ENCODE measurements around the gene DAZAP2.
"Not testable (repeated sequence)": the region's sequence is repeated elsewhere in the genome, so short reads cannot be mapped to it uniquely, and the experiment has no call there.

Gene DAZAP2

DNA sequence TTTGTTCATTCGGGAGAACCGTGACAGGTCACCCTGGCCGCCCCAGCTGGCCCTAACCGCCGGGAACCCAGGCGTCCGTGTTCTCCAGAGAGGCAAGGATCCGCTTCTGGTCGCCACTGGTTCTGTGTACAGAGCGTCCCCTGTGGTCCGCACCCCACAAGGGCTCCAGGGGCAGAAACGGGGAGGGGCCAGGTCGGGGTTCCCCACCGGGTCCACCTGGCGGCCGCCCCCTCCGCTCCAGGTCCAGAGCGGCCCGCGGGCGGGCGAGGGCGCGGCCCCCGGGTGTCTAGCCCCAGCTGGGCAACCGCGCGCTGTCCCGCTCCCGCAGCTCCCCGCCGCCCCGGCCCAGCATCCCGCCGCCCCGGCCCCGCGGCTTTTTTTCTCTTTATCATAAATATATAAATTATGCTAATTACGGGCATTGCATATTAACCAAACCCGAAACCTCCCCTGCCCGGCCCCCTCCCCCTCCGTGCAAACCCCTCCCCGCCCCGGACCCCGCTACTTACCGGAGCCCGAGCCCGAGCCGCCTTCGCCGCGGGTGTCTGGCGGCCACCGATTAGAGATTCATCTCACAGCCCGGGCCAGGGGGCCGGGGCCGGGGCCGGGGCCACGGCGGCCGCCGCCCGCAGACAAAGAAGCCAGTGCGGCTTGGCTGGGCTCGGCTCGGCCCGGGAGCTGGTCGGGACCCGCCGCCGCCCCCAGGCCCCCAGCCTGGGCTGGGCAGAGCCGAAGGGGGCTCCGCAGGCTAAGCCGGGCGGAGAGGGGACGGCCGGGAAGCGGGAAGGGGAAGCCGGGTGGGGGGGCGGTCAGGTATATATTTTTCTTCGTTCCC lies 21.3 kb upstream of the DAZAP2 start:
- DNase-seq, result no peak

- DNase-seq, result no peak
These were observed 20.5 kb upstream of the DAZAP2 start, which contains the start of gene POU6F1 for GRCh38 chr12:51217968-51218606. Gene POU6F1, minus strand, starts transcription at chr12:51218062. Its CDS starts 11,226 bp downstream, at chr12:51206836.

- DNase-seq, result no peak
These were observed 19.9 kb upstream of the DAZAP2 start for GRCh38 chr12:51218607-51219161.

DNA sequence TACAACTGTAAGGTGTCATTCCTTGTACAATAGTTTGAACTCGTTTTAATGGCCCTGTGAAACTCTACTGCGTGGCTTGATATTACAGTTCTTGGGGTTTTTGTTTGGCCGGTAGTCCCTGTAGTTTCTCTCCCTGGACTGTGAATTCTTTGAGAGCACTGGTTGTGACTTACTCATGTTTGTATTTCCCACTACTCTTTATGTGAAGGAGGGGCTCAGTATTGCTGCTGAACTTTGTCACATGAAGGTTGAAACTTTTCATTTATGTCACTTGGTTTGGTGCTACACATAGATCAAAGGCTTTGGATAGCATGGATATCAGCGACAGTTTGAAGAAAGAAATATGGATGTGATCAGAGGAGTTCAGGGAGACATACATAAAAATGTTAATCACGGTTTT lies 19.3 kb upstream of the DAZAP2 start:
- DNase-seq, result no peak

- DNase-seq, result not testable (repeated sequence)
These were observed 18.8 kb upstream of the DAZAP2 start for GRCh38 chr12:51219857-51220256.

DNA sequence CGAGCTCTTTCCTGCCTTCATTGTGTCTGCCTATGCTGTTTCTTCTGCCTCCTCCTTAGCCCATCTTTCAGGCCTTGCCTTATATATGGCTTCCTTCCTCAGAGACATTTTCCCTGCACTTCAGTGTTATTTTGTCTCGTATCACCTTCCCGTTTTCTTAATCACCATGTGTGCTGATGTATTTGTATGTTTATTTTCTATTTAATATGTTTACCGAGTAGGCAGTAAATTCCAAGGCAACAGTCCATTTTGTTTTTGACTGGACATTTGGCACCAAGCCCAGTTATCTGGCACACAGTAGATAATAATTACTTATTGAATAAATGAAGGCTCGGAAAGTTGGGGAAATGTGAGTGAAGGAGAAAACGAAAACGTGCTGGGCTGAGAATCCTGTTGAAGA lies 16.2 kb upstream of the DAZAP2 start:
- no peak for DNase-seq

GRCh38 chr12:51224625-51225024 lies 14.0 kb upstream of the DAZAP2 start:
- no peak for DNase-seq

- DNase-seq, result no peak
These were observed 13.4 kb upstream of the DAZAP2 start for GRCh38 chr12:51225234-51225633.

DNA sequence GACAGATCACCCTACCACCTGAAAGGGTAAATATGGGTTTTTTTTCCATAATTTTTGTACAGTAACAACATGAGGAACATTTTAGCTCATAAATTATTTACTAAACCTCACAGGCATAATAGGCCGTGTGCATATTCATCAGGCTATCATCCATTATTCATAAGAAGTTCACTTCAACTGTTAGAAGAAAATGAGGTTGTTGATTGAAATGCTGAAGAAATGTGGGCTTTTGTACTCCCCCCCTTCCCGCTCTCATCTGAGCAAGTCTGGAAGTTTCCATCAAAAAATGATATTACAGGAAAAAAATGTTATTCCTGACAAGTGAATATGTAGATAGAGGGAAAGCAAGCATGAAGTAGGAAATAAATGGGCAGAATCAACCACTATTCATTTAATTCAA lies 12.9 kb upstream of the DAZAP2 start:
- no peak for DNase-seq

DNA sequence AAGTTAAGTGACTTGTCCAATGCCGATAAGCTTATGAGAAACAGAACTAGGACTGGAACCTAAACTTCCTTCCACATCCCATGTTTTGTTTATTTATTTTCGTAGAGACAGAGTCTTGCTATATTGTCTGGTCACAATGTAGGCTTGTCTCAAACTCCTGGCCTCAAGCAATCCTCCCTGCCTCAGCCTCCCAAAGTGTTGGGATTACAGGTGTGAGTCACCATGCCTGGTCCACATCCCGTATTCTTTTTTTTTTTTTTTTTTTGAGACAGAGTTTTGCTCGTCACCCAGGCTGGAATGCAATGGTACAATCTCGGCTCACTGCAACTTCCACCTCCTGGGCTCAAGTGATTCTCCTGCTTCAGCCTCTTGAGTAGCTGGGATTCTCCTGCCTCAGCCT lies 11.5 kb upstream of the DAZAP2 start:
- DNase-seq, result not testable (repeated sequence)

DNA sequence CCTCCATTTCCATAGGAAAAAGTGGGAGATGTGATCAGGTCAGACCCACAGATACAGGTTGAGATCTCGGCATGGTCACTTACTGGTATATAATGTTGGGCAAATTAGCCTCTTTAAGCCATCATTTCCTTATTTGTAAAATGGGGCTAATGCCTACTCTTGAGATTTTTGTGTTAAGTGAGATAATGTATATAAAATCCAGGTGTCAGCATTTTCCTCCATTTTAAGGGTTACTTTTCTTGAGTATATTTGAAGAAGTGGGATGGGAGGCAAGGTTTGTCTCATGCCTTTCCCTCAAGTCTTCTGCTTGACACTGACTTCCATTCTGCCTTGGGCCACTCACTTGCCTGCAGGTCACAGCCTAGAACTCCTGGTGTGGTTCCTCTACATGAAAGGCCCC lies 10.7 kb upstream of the DAZAP2 start:
- no peak for DNase-seq

DNA sequence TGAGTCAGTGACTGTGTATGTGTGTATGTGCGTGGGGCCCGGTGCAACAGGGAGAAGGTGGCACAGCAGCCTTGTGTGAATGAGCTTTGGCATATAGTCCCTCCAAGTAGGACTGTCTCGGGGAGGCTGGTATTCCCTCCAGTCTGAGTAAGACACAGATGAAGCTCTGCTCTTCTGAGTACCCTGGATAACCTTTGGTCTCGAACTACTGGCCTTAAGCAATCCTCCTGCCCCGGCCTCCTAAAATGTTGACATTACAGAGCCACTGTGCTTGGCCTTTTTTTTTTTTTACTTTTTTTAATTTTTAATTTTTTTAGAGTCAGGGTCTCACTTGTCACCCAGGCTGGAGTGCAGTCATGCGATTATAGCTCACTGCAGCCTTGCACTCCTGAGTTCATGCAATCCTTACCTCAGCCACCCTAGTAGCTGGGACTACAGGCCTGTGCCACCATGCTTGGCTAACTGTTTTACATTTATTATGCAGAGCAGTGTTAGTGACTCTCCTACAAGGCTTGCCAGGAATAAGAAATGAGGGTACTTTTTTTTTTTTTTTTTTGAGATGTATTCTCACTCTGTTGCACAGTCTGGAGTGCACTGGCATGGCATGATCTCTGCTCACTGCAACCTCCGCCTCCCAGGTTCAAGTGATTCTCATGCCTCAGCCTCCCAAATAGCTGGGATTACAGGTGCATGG lies 9.4 kb upstream of the DAZAP2 start:
- DNase-seq, result no peak

- no peak for DNase-seq
These were observed 6.0 kb upstream of the DAZAP2 start for GRCh38 chr12:51232642-51233041.

GRCh38 chr12:51234530-51234929 lies 4.1 kb upstream of the DAZAP2 start:
- DNase-seq, result no peak

DNA sequence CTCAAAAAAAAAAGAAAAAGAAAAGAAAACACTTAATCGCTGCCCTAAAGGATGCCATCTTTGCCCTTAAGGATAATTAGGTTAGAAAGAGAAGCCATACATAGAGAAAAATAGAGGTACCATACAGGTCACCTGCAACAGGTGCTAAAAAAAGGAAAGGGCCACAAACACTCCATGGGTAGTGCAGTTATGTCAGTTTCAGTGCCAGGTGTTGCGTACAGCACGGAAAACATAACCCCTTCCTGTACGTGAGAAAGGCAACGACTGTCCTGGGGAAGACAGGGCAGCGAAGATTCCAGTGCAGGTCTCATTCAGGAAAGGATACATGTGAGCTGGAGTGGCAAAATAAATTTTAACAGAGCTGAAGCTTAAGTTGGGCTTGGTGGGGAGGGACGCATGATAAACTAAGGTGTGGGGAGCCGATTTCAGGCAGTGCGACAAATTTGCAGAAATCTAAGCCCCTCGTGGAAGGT lies 553 bp upstream of the DAZAP2 start:
- no peak for DNase-seq

DNA sequence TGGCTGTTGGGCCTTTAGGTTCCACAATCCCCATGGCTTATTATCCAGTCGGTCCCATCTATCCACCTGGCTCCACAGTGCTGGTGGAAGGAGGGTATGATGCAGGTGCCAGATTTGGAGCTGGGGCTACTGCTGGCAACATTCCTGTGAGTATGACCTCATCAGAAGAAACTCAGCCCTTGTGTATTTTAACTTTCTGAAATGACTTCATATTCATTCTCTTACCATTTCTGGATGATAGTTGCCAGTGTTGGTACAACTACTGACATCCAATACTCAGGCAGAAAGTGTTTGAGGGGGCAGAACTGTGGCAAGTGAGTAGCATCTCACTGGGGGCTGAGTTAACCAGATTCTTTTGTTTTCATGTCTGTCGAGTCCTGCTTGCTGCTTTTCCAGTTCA lies 2.3 kb downstream of the DAZAP2 start:
- no peak for DNase-seq

DNA sequence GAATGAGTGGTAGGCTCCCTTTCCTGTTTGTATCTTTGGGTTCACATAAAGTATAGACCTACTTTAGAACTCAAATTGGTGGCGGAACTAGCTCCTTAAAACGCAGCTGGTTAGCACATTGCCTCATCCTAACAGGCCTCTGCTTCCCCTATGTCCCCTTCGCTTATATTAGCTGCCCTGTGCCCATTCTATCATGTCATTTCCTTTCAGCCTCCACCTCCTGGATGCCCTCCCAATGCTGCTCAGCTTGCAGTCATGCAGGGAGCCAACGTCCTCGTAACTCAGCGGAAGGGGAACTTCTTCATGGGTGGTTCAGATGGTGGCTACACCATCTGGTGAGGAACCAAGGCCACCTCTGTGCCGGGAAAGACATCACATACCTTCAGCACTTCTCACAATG lies 3.5 kb downstream of the DAZAP2 start:
- DNase-seq, result no peak

- no peak for DNase-seq
These were observed 4.2 kb downstream of the DAZAP2 start for GRCh38 chr12:51242876-51243275.

- DNase-seq, result no peak
These were observed 5.6 kb downstream of the DAZAP2 start for GRCh38 chr12:51244269-51244668.

GRCh38 chr12:51245476-51246253 lies 7.0 kb downstream of the DAZAP2 start:
- no peak for DNase-seq

- no peak for DNase-seq
These were observed 7.7 kb downstream of the DAZAP2 start for GRCh38 chr12:51246254-51246853.
